Body of pancreas (tissue), 4 donors: ENCODE data around the gene PHAF1. TPM values are rescaled to one million over a fixed set of nuclear protein-coding genes. Genes with fewer than 3 reads are reported as not detected.

Source experiments
- ATAC-seq: fragments of 150-250 bp; one replicate; pipeline ENCODE4 v1.9.1; 2016
- DNase-seq, 4 donors: peaks; one replicate each; pipeline ENCODE4 v3.0.0-alpha.2; 2019
- H3K27ac ChIP-seq, 4 donors: fragments of 200-600 bp; sonication (generic); 1 replicate in 3 of 4; 2 replicates in 1 of 4; pipeline versions ENCODE4 v1.5.1 to v1.6.1; 2016 to 2019; ENCODE audit warnings: mild to moderate bottlenecking in 1 of 4, mixed read lengths in 1 of 4, moderate library complexity in 1 of 4
- H3K27me3 ChIP-seq, 2 donors: fragments of 200-600 bp; sonication (generic); one replicate each; pipeline ENCODE4 v1.6.0; 2016; ENCODE audit warnings: mild to moderate bottlenecking in 1 of 2
- H3K36me3 ChIP-seq, 2 donors: fragments of 200-600 bp; sonication (generic); replicated peaks in 1 of 2; 2 replicates each; pipeline ENCODE4 v1.5.1; 2016; ENCODE audit warnings: low read depth in 2 of 2; ENCODE audit not compliant: insufficient read depth in 1 of 2
- H3K4me1 ChIP-seq: fragments of 200-600 bp; sonication (generic); one replicate; pipeline ENCODE4 v1.6.0; 2016
- H3K4me3 ChIP-seq, 2 donors: fragments of 200-600 bp; sonication (generic); 1 replicate in 1 of 2; 2 replicates in 1 of 2; pipeline ENCODE4 v1.5.1; 2016 to 2019
- H3K9me3 ChIP-seq, 3 donors: fragments of 200-600 bp; sonication (generic); 1 replicate in 2 of 3; 2 replicates in 1 of 3; pipeline ENCODE4 v1.5.1; 2016
- CTCF ChIP-seq, 7 experiments: fragments of 450-650 bp in 4 of 7; fragments of 200-600 bp in 3 of 7; sonication (generic) in 3 of 7; IDR thresholded peaks; one replicate each; pipeline ENCODE4 v1.5.1; 2016 to 2019; ENCODE audit warnings: antibody characterized with exemption in 7 of 7
- POLR2A ChIP-seq, 3 donors: fragments of 450-650 bp; IDR thresholded peaks; one replicate each; pipeline ENCODE4 v1.6.1; 2016; ENCODE audit warnings: antibody characterized with exemption in 3 of 3, mild to moderate bottlenecking in 2 of 3
- WGBS, 2 donors: methylation state at CpG; one replicate each; pipeline ENCODE4 v1.1.5; 2017; 5-methylcytosine and 5-hydroxymethylcytosine counted together
- intact Hi-C: fragments of 100-400 bp; cut with DNase I; formaldehyde crosslinking; loops from one replicate; pipeline ENCODE4 v1.15.1; 2023
- total RNA-seq, 2 donors: library from RNA; depleted of rRNA; stranded (reverse); fragments of >200 nt; gene quantifications; one replicate each; pipeline ENCODE4 v1.1.0, GENCODE V29; 2016

PHAF1 gene
- total RNA-seq, 2 donors from 2014 or later: 7.8 to 18.5 TPM

- no peaks in the 10 kb centered on the region for H3K9me3 ChIP-seq
- DNase-seq (no peak), ATAC-seq (no peak)
- TF ChIP-seq CTCF (IDR thresholded peaks at IDR 0.05) (no peak), POLR2A (IDR thresholded peaks at IDR 0.05) (no peak)
- intact Hi-C loops: no loop called here
- peaks cover 28% of the 10 kb centered on the region for H3K4me1 ChIP-seq
- WGBS, 2 donors: 62 to 66% methylated on average over 13 of the region's 13 CpGs
- no peak overlapping the region for H3K27ac ChIP-seq
- H3K36me3 ChIP-seq: peaks cover 6% of the 10 kb centered on the region in 2 donors
- H3K27me3 ChIP-seq: no peaks in the 10 kb centered on the region
- no peak overlapping the region for H3K4me3 ChIP-seq
Observed at GRCh38 chr16:67190448-67191399, 81.0 kb downstream of the PHAF1 start.

GRCh38 chr16:67191411-67191994, 81.8 kb downstream of the PHAF1 start:
- peaks cover 12 to 13% of the 10 kb centered on the region in 2 donors for H3K36me3 ChIP-seq
- no peak for TF ChIP-seq POLR2A (IDR thresholded peaks at IDR 0.05)
- no peak for TF ChIP-seq CTCF (IDR thresholded peaks at IDR 0.05)
- H3K9me3 ChIP-seq: no peaks in the 10 kb centered on the region
- no peak overlapping the region for H3K27ac ChIP-seq
- no peak for ATAC-seq
- intact Hi-C loops: no loop called here
- H3K27me3 ChIP-seq: no peaks in the 10 kb centered on the region
- peaks cover 24% of the 10 kb centered on the region for H3K4me1 ChIP-seq
- DNase-seq: no peak
- 6 to 9% methylated on average over 9 of the region's 9 CpGs for WGBS, 2 donors
- H3K4me3 ChIP-seq: no peak overlapping the region

- Histone ChIP-seq H3K9me3 (no peaks in the 10 kb centered on the region), H3K4me1 (peaks cover 24% of the 10 kb centered on the region), H3K4me3 (peak within 1 kb of the TSS; percentile 71 to 87), H3K27me3 (no peaks in the 10 kb centered on the region), H3K27ac (peak within 1 kb of the TSS; percentile 54 to 76 (median 65)), H3K36me3 (peaks cover 12 to 17% of the 10 kb centered on the region in 2 donors)
- DNase-seq (peak; percentile 90 to 93 (median 92)), ATAC-seq (peak; percentile 97)
- peak; percentile 37 to 57 (median 56) for TF ChIP-seq POLR2A (IDR thresholded peaks at IDR 0.05)
- TF ChIP-seq CTCF (IDR thresholded peaks at IDR 0.05): peak in 3 of 7 experiments; percentile 2 to 30 (median 2)
- intact Hi-C loops: no loop called here
- WGBS, 2 donors: 0% methylated on average over 6 to 53 of the region's 54 CpGs
Observed at GRCh38 chr16:67191995-67192681, 82.4 kb downstream of the PHAF1 start, which contains the start of gene E2F4. Gene E2F4, plus strand, starts transcription at chr16:67192155. Its CDS starts 73 bp downstream, at chr16:67192228.

GRCh38 chr16:67192781-67193361, 83.1 kb downstream of the PHAF1 start:
- ATAC-seq (no peak), DNase-seq (no peak)
- peak overlapping the region in 3 of 4 donors; percentile 61 to 76 (median 69) for H3K27ac ChIP-seq
- no peaks in the 10 kb centered on the region for H3K9me3 ChIP-seq
- peaks cover 12 to 21% of the 10 kb centered on the region in 2 donors for H3K36me3 ChIP-seq
- TF ChIP-seq CTCF (IDR thresholded peaks at IDR 0.05): no peak
- TF ChIP-seq POLR2A (IDR thresholded peaks at IDR 0.05): no peak
- H3K4me3 ChIP-seq: peak overlapping the region; percentile 71 to 87
- H3K27me3 ChIP-seq: no peaks in the 10 kb centered on the region
- intact Hi-C loops: no loop called here
- 10 to 19% methylated on average over 9 to 16 of the region's 17 CpGs for WGBS, 2 donors
- H3K4me1 ChIP-seq: peaks cover 26% of the 10 kb centered on the region
